ENCODE measurements around the gene ERC2.

Gene ERC2

DNA sequence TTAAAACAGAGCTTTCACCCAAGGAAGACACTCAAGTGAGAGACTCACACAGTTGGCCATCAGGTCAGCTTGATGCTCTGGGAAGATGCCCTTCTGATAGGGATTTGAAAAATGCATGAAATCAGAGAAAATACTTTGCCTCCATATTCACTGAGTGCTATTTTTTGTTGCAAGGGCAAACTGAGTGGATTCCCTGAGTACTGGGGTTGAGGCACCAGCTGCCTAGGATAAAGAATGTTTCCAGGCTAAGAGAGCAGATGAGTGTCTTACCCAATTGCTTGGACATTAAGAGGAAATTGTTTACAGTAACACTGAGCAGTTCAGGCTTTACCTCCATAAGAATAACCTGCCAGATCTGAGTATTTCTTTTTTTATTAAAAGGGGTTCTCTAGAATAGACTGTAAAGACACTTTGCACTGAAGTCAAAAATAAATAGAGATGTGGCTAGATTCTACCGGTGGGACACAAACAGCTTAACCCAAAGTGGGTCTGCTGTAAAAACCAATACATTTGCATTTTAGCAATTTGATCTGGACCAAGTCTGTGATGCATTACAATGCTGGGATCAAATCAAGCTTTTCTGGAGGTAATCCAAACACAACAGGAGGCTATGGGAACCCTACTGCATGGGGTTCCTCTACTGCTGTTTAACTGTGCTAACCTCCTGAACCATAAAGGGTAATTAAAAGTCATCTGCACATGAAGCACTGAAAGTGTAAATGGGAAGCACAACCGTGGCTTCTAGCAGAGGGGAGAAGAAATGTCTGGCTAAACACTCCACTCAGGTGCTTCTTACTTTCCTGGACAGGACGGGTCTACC is 742.4 kb downstream of the ERC2 start:
- in situ Hi-C loops (cut with MboI; ENCODE audit: low sequenced_read_pairs) = no loop called here

DNA sequence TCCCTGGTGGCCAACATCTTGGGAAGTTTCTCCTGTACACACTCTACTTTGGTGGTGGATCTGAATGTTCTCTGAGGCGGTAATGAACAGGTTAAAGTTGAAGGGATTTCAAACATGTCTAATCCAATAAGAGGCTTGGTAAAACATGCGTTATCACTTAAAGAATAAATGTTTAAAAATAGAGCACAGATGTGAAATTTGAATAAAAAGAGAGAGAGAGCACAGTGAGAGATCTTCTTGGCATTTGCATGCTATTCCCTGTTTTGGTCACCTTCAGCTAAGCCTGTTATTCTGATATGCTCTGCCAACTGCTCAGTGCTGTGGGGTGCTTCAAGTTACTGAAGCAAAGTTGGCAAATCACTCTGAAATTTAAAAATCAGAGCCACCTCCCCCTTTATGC is 743.4 kb downstream of the ERC2 start:
- in situ Hi-C loops (cut with MboI; ENCODE audit: low sequenced_read_pairs) = no loop called here

- in situ Hi-C loops (cut with MboI; ENCODE audit: low sequenced_read_pairs) = no loop called here
Measured at GRCh38 chr3:55724407-55724784, 743.9 kb downstream of the ERC2 start.

DNA sequence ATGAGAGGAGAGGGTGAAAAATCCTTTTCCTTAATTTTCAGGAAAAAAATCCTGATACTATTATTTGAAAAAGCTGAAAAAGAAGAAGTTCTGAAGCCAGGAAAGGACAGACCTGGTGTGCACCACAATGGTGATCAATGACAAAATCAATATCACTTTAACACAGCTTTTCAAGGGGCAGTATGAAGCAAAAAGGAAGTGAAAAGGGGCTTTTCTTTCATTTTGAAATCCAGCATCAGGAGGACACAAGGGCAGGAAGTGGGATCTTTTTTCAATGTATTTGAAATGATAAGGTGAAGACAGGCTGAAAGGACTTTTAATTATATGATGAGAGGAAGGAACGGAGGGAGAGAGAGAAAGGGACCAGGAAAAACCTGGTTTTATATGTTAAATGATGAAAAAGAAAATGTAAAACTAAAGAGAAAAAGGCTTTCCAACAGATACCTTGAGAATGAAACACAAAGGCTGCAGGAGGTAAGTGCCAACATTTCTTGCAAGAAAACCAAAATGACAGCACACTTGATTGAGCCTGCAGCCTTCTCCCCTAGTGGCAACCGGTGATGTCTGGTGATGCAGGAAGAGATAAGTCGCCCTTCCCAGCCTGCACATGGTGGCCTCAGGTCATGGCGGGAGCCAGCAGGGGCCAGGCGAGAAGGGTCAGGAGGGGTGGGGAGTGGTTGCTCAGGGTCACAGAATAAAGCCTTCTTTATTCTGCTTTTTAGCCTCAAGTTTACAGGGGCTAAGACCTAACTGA is 744.4 kb downstream of the ERC2 start:
- in situ Hi-C loops (cut with MboI; ENCODE audit: low sequenced_read_pairs) = no loop called here

DNA sequence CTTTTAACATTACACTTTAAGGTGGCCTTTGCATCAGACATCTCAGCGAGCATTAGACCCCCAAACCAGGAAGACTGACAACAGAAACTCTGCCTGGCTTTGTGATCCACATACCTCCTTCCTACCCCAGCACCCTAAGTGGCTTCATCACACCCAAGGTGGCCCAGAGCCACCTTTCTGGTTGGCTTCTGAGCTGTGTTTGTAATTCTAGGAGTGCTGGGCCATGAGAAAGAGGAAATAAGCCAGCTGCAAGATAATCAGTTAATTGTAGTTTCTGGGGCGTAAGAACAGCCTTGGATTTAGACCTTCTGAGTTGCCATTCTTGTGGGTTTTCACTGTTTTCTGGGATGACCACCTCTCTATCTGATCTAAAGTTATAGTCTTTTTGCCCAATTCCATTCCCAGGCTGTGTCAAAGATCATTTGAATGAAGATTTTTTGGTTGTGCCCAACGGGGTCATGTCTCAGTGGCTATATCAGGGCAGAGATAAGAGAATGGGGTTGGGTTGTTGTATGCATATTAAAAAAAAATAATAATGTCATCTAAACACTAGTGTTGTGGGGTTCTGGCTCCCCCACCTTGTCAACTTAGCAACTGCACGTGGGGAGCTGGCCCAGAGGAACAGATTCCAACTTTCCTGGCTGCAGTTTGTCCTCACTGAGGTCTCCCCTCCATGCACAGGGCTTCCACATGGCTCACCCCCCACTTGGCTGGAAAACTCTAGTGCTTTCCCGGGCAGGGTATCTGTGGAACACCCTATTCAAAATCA is 746.4 kb downstream of the ERC2 start:
- in situ Hi-C loops (cut with MboI; ENCODE audit: low sequenced_read_pairs) = no loop called here

- in situ Hi-C loops (cut with MboI; ENCODE audit: low sequenced_read_pairs) = no loop called here
Measured at GRCh38 chr3:55720614-55721013, 747.7 kb downstream of the ERC2 start.

GRCh38 chr3:55719508-55719907 is 748.8 kb downstream of the ERC2 start:
- in situ Hi-C loops (cut with MboI; ENCODE audit: low sequenced_read_pairs) = no loop called here

- in situ Hi-C loops (cut with MboI; ENCODE audit: low sequenced_read_pairs) = no loop called here
Measured at GRCh38 chr3:55719006-55719405, 749.3 kb downstream of the ERC2 start.

GRCh38 chr3:55718521-55718921 is 749.7 kb downstream of the ERC2 start:
- in situ Hi-C loops (cut with MboI; ENCODE audit: low sequenced_read_pairs) = no loop called here

GRCh38 chr3:55718074-55718473 is 750.2 kb downstream of the ERC2 start:
- in situ Hi-C loops (cut with MboI; ENCODE audit: low sequenced_read_pairs) = no loop called here

- in situ Hi-C loops (cut with MboI; ENCODE audit: low sequenced_read_pairs) = no loop called here
Measured at GRCh38 chr3:55717481-55717880, 750.8 kb downstream of the ERC2 start.

- in situ Hi-C loops (cut with MboI; ENCODE audit: low sequenced_read_pairs) = no loop called here
Measured at GRCh38 chr3:55716611-55717225, 751.5 kb downstream of the ERC2 start.

DNA sequence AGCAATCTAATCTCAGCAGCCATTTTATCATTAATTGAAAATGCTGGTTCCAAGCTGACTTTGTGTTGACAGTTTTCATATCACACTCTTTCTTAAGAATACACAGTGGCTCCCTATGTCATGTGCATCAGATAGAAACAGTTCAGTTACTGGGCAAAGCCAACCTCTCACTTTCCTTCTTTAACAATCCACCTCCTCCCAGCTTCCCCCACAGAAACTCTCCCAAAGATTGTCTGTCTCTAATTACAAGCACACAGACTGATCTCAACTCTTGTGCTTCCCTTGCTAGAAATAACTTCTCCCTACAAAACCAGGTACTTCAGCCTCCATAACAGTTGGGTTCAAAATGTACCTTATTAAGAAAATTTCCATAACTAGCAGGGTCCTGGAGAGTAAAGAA is 752.2 kb downstream of the ERC2 start:
- in situ Hi-C loops (cut with MboI; ENCODE audit: low sequenced_read_pairs) = no loop called here

GRCh38 chr3:55714057-55714456 is 754.2 kb downstream of the ERC2 start:
- in situ Hi-C loops (cut with MboI; ENCODE audit: low sequenced_read_pairs) = no loop called here

DNA sequence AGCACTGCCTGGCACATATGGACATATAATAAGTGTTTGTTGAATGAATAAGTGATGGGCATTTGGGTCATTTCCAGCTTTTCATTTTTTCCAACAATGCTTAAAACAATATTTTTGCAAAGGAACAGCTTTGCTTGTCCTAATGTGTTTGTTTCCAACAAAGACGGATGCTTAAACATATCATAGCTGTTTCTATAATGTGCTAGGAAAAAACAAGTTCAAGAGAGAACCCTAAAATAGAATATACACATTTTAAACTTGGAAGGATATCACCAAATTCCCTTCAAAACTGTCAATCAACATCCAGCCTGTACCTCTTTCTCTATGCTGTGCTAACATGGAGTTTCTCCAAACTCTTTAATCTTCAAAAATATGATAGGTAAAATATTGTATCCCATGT is 756.6 kb downstream of the ERC2 start:
- in situ Hi-C loops (cut with MboI; ENCODE audit: low sequenced_read_pairs) = no loop called here

GRCh38 chr3:55709411-55710012 is 758.8 kb downstream of the ERC2 start:
- in situ Hi-C loops (cut with MboI; ENCODE audit: low sequenced_read_pairs) = no loop called here

GRCh38 chr3:55708921-55709320 is 759.3 kb downstream of the ERC2 start:
- in situ Hi-C loops (cut with MboI; ENCODE audit: low sequenced_read_pairs) = no loop called here

DNA sequence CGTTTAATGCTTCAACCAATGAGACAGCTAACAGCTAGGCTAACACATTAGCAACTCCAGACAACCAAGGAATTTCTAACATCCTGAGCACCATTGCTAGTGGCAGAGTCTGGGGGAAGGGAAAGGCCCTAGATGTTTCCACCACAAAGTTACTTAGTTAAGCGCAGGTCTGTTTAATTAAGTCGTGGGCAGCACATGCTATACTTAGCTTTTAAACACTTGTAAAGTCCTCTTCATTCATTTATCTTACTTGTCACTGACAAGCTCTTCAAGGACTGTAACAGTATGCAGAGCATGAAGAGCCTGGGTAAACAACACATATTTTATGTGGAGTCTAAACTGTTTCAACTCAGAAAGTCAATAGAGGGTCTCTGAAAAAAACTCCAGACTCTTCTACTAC is 760.0 kb downstream of the ERC2 start:
- in situ Hi-C loops (cut with MboI; ENCODE audit: low sequenced_read_pairs) = no loop called here

DNA sequence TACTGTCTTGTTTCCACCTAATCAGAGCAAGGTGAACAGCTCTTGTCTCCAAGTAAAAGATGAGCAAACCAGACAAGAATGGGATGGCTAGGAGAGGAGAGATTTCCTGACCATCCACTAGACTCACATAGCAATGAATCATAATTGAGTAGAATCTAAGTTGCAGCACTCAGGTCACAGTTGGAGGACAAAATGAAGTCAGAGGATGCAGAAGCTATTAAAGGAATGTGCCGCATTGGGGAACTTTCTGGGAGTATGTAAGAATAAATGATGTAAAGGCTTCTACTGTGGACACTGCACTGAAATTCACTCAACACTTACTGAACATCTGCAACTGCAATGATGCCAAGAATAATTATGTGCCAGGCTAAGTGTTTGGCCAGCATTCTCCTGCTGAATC is 763.7 kb downstream of the ERC2 start:
- in situ Hi-C loops (cut with MboI; ENCODE audit: low sequenced_read_pairs) = no loop called here

DNA sequence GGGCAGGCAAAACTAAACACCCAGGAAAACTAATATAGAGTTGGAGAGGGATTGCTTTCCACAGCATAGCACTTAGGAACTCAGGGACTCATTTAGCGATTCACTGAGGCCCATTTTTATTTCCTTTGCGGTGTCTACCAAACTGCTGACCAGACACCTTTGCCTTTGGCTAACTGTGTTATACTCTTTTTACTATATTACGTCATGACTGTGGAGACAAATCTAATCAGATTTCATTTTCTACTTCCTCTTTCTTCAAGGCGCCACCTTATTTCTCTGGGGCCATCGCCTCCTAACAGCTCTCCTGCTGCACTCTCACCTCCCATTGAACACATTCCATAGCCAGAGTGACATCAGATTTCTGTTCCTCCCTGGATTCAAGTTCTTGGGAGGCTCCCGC is 765.4 kb downstream of the ERC2 start:
- in situ Hi-C loops (cut with MboI; ENCODE audit: low sequenced_read_pairs) = no loop called here

DNA sequence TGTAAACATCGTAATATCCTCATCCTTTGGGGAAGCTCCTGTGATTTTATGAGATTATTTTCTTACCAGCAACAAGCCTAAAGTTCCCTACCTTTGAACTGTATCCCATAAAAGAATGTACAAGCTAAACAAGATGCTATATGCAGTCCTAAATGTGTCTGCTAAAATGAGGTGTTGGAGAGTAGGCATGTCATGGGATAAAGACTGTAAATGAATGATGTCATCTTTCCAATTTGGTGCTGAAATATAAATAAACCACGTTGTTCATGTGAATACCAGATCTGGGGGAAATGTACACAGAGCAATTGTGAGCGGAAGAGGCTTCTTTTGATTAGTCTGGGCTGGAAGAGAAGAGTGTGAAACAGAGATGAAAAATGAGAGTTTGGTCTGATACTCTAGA is 766.3 kb downstream of the ERC2 start:
- in situ Hi-C loops (cut with MboI; ENCODE audit: low sequenced_read_pairs) = no loop called here
